H1 (cell line): ENCODE measurements around the gene ATP5F1C.

ENCODE experiments used
- CREB1 ChIP-seq: IDR thresholded peaks from 2 replicates; pipeline ENCODE4 v1.6.1; 2012; ENCODE audit warnings: inconsistent platforms
- CTCF ChIP-seq, 3 experiments: IDR thresholded peaks; 1 replicate in 2 of 3; 2 replicates in 1 of 3; pipeline versions ENCODE4 v1.5.1 to v1.6.1; 2011; ENCODE audit warnings: low read length in 3 of 3, mild to moderate bottlenecking in 3 of 3, inconsistent platforms in 2 of 3, low read depth in 1 of 3, moderate library complexity in 1 of 3; ENCODE audit not compliant: insufficient read depth in 1 of 3; ENCODE audit errors: control extremely low read depth in 1 of 3
- EP300 ChIP-seq, 2 experiments: IDR thresholded peaks; 1 replicate in 1 of 2; 2 replicates in 1 of 2; pipeline ENCODE4 v1.6.1; 2011 to 2012; ENCODE audit warnings: low read depth in 2 of 2, low read length in 2 of 2, mild to moderate bottlenecking in 2 of 2, borderline replicate concordance in 1 of 2, inconsistent platforms in 1 of 2, moderate library complexity in 1 of 2
- KDM1A ChIP-seq: fragments of 200-600, 300-600 bp; sonication (generic); IDR thresholded peaks from 2 replicates; pipeline ENCODE4 v1.7.1; 2016; ENCODE audit warnings: mild to moderate bottlenecking, low read length, borderline replicate concordance
- KDM4A ChIP-seq: IDR thresholded peaks from one replicate; pipeline ENCODE4 v1.7.1; 2012; ENCODE audit warnings: low read depth, mild to moderate bottlenecking, moderate library complexity, low read length, inconsistent platforms; ENCODE audit not compliant: severe bottlenecking
- POLR2AphosphoS5 ChIP-seq: IDR thresholded peaks from 2 replicates; pipeline ENCODE4 v1.6.1; 2011; ENCODE audit warnings: low read depth, low read length
- RAD21 ChIP-seq, 2 experiments: IDR thresholded peaks in 1 of 2; conservative IDR thresholded peaks in 1 of 2; 2 replicates each; pipeline ENCODE4 v1.6.1; 2011; ENCODE audit warnings: low read depth in 2 of 2, low read length in 2 of 2, improper control_type of control experiment in 1 of 2, inconsistent platforms in 1 of 2, mild to moderate bottlenecking in 1 of 2, moderate library complexity in 1 of 2
- RBBP5 ChIP-seq: IDR thresholded peaks from 2 replicates; pipeline ENCODE4 v1.7.1; 2012; ENCODE audit warnings: low read depth, mild to moderate bottlenecking, inconsistent platforms, low read length, moderate library complexity, borderline replicate concordance
- SUZ12 ChIP-seq: fragments of 200-600 bp; sonication (generic); IDR thresholded peaks from 2 replicates; pipeline ENCODE4 v1.6.1; 2012; ENCODE audit warnings: mild to moderate bottlenecking, inconsistent platforms, low read length, moderate library complexity, mixed read lengths
- YY1 ChIP-seq: IDR thresholded peaks from 2 replicates; pipeline ENCODE4 v1.6.1; 2011; ENCODE audit warnings: low read depth, mild to moderate bottlenecking, low read length

- TF ChIP-seq CREB1 (no peak), RBBP5 (no peak), RAD21 (IDR thresholded peaks at IDR 0.05 in 1 of 2, conservative IDR thresholded peaks at IDR 0.05 in 1 of 2; ENCODE audit: low read depth in 2 of 2, low read length in 2 of 2) (no peak), CTCF (IDR thresholded peaks at IDR 0.05; ENCODE audit: control extremely low read depth in 1 of 3, insufficient read depth in 1 of 3, low read depth in 1 of 3, low read length in 3 of 3) (no peak), KDM4A (no peak), SUZ12 (no peak), KDM1A (no peak), YY1 (no peak), EP300 (IDR thresholded peaks at IDR 0.05; ENCODE audit: borderline replicate concordance in 1 of 2, low read depth in 2 of 2, low read length in 2 of 2) (no peak), POLR2AphosphoS5 (no peak)
Observed at GRCh38 chr10:7832060-7832459, 44.1 kb downstream of the ATP5F1C start.
